Lower leg skin (tissue), 4 donors: ENCODE measurements around the gene AQP1. TPM values are rescaled to one million over a fixed set of nuclear protein-coding genes. Genes with fewer than 3 reads are reported as not detected.

Source experiments
- DNase-seq, 2 donors: peaks; one replicate each; pipeline ENCODE4 v3.0.0-alpha.2; 2019; ENCODE audit warnings: low spot score in 2 of 2
- H3K4me3 ChIP-seq: fragments of 200-600 bp; sonication (generic); 2 replicates; pipeline ENCODE4 v1.5.1; 2017; ENCODE audit warnings: mild to moderate bottlenecking, low read depth; ENCODE audit not compliant: poor library complexity, severe bottlenecking
- CTCF ChIP-seq, 3 donors: fragments of 450-650 bp; IDR thresholded peaks; one replicate each; pipeline ENCODE4 v1.5.1; 2016; ENCODE audit warnings: antibody characterized with exemption in 3 of 3, mild to moderate bottlenecking in 3 of 3, moderate library complexity in 2 of 3
- POLR2A ChIP-seq, 2 donors: fragments of 450-650 bp; IDR thresholded peaks; one replicate each; pipeline ENCODE4 v1.6.1; 2016 to 2017; ENCODE audit warnings: antibody characterized with exemption in 2 of 2, mild to moderate bottlenecking in 1 of 2, moderate library complexity in 1 of 2
- WGBS, 2 donors: methylation state at CpG; one replicate each; pipeline ENCODE4 v1.1.5; 2018; 5-methylcytosine and 5-hydroxymethylcytosine counted together
- intact Hi-C: fragments of 100-400 bp; cut with DNase I; formaldehyde crosslinking; loops from one replicate; pipeline ENCODE4 v1.15.0; 2023; ENCODE audit warnings: low total_unique reads
- total RNA-seq, 4 donors: library from RNA; depleted of rRNA; stranded (reverse); fragments of >200 nt; gene quantifications; one replicate each; pipeline ENCODE4 v1.1.0, GENCODE V29; 2016

Gene AQP1
- total RNA-seq, 4 donors from 2014 or later: 50.7 to 247 (median 103) TPM

GRCh38 chr7:30941582-30942323 is 30.1 kb downstream of the AQP1 start:
- TF ChIP-seq POLR2A (IDR thresholded peaks at IDR 0.05) (no peak), CTCF (IDR thresholded peaks at IDR 0.05) (no peak)
- intact Hi-C loops: no loop called here
- 58 to 64% methylated on average over 8 of the region's 8 CpGs for WGBS, 2 donors
- H3K4me3 ChIP-seq: no peak overlapping the region
- no peak for DNase-seq

GRCh38 chr7:30950197-30950596 is 38.5 kb downstream of the AQP1 start:
- intact Hi-C loops: no loop called here
- no peak for DNase-seq

DNA sequence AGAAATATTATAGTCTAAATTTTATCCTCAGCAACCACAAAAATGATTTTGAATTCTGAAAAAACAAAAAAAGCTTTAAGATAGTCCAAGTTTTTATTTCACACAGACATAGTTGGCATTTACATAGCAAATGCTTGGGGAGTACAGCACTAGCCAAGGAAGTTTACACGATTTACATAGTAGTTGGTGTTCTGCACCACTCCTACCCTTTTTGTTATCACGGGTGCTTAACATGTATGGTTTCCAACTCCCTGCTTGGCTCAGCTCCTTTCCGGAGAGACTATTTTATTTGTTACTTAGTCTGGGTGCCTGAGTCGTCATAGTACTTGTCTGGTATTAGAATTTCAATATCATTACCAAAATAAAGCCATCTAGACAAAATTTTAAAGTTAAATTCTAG is 43.3 kb downstream of the AQP1 start:
- WGBS, 2 donors: 56 to 58% methylated on average over 4 of the region's 4 CpGs
- no peak overlapping the region for H3K4me3 ChIP-seq
- intact Hi-C loops: no loop called here
- no peak for TF ChIP-seq CTCF (IDR thresholded peaks at IDR 0.05)
- TF ChIP-seq POLR2A (IDR thresholded peaks at IDR 0.05): no peak
- DNase-seq: no peak

More at GRCh38 chr7:30950197-30950596, 38.5 kb downstream of the AQP1 start:
- no peak overlapping the region for H3K4me3 ChIP-seq
- TF ChIP-seq POLR2A (IDR thresholded peaks at IDR 0.05) (no peak), CTCF (IDR thresholded peaks at IDR 0.05) (no peak)

GRCh38 chr7:30956704-30957103 is 45.1 kb downstream of the AQP1 start:
- TF ChIP-seq CTCF (IDR thresholded peaks at IDR 0.05) (no peak), POLR2A (IDR thresholded peaks at IDR 0.05) (no peak)
- WGBS, 2 donors: 100% methylated on average over 1 of the region's 1 CpG
- DNase-seq: no peak
- intact Hi-C loops: no loop called here
- no peak overlapping the region for H3K4me3 ChIP-seq

GRCh38 chr7:30963842-30964241 is 52.2 kb downstream of the AQP1 start, which contains the start of gene GHRHR:
Gene GHRHR (plus strand): TSS chr7:30963953. CDS start chr7:30964069, 116 bp downstream.
- DNase-seq: no peak
- 89% methylated on average over 11 of the region's 11 CpGs for WGBS, 2 donors
- TF ChIP-seq POLR2A (IDR thresholded peaks at IDR 0.05) (no peak), CTCF (IDR thresholded peaks at IDR 0.05) (no peak)
- intact Hi-C loops: no loop called here
- H3K4me3 ChIP-seq: no peak within 1 kb of the TSS

- intact Hi-C loops: loop anchor here (5.0 kb wide), 1 partner anchor 658 kb away; no protein-coding TSS in a partner anchor
- DNase-seq: no peak
- TF ChIP-seq POLR2A (IDR thresholded peaks at IDR 0.05) (no peak), CTCF (IDR thresholded peaks at IDR 0.05) (no peak)
- H3K4me3 ChIP-seq: no peak overlapping the region
- WGBS, 2 donors: 41 to 61% methylated on average over 3 to 4 of the region's 4 CpGs
Measured at GRCh38 chr7:30965372-30965771, 53.7 kb downstream of the AQP1 start.
